MM.1S (cell line): Measurements from ENCODE around the gene FBXO39.
"Not testable (repeated sequence)": the region's sequence is repeated elsewhere in the genome, so short reads cannot be mapped to it uniquely, and the experiment has no call there.

Source experiments
- CTCF ChIP-seq: fragments of 300-600 bp; sonication (generic); IDR thresholded peaks from 2 replicates; pipeline ENCODE4 v1.5.1; 2016; ENCODE audit warnings: antibody characterized with exemption, low read length, mixed read lengths
- EZH2 ChIP-seq: fragments of 300-600 bp; sonication (generic); optimal IDR thresholded peaks from 2 replicates; pipeline ENCODE3; 2017; ENCODE audit warnings: low read depth, mild to moderate bottlenecking, antibody characterized with exemption, low read length, mixed read lengths
- EZH2phosphoT487 ChIP-seq: fragments of 300-600 bp; sonication (generic); IDR thresholded peaks from 2 replicates; pipeline ENCODE4 v1.6.1; 2018; ENCODE audit warnings: antibody characterized with exemption, low read length

DNA sequence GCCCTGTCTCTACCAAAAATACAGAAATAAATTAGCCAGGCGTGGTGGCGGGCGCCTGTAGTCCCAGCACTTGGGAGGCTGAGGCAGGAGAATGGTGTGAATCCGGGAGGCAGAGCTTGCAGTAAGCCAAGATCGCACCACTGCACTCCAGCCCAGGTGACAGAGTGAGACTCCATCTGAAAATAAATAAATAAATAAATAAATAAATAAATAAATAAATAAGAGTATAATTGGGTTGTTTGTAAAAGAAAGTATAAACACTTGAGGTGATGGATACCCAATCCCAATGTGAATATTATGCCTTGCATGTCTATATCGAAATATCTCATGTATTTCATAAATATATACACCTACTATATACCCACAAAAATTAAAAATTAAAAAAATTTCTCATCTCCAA, 29.4 kb upstream of the FBXO39 start:
- TF ChIP-seq CTCF, EZH2, EZH2phosphoT487: not testable (repeated sequence)
